HG02571 (cell line): ENCODE data around the gene SPG7.

ENCODE experiments used
- ATAC-seq: cut with Tn5 transposase; IDR thresholded peaks from one replicate; pipeline ENCODE4 v1.9.1; 2021; ENCODE audit warnings: mild to moderate bottlenecking, moderate library complexity; ENCODE audit not compliant: unreplicated experiment

The SPG7 gene

DNA sequence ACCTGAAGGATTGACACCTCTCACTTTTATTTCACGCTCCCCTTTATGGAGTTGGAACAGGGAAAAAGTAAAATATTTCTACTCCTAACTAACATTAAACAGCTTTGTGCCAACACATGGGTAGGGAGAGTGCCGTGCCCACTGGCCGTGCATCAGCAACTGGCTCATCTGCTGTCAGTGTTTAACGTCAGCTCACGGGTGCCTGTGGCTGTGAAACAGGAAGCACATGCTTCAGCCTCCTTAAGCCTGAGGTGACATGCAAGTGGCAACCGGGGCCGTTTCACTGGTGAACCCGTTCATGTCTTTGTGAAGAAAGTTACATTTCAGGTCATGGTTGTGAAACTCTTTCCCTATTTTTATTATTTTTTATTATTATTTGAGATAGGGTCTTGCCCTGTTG, 3.2 kb downstream of the SPG7 start:
- ATAC-seq = no peak

GRCh38 chr16:89512453-89512852, 4.2 kb downstream of the SPG7 start:
- no peak for ATAC-seq

DNA sequence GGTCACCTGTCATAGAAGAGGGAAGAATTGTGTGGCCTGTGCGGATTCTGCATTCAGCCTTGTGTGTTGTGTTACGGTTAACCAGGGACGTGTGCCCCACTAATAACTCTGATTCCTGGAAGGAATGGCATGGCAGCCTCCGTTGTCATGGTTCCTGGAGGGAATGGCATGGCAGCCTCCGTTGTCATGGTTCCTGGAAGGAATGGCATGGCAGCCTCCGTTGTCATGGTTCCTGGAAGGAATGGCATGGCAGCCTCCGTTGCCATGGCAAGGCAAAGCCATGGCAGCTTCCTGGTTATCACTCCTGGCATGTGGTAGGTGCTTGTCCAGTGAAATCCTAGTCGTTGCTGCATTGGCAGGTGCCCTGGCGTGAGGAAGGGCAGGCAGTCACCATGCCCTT, 8.9 kb downstream of the SPG7 start:
- no peak for ATAC-seq

GRCh38 chr16:89519881-89520280, 11.7 kb downstream of the SPG7 start:
- no peak for ATAC-seq

- no peak for ATAC-seq
Observed at GRCh38 chr16:89522287-89522686, 14.1 kb downstream of the SPG7 start.

- no peak for ATAC-seq
Observed at GRCh38 chr16:89523680-89524344, 15.6 kb downstream of the SPG7 start.

GRCh38 chr16:89525146-89525913, 17.1 kb downstream of the SPG7 start:
- ATAC-seq = no peak

GRCh38 chr16:89529097-89529496, 20.9 kb downstream of the SPG7 start:
- ATAC-seq = no peak

DNA sequence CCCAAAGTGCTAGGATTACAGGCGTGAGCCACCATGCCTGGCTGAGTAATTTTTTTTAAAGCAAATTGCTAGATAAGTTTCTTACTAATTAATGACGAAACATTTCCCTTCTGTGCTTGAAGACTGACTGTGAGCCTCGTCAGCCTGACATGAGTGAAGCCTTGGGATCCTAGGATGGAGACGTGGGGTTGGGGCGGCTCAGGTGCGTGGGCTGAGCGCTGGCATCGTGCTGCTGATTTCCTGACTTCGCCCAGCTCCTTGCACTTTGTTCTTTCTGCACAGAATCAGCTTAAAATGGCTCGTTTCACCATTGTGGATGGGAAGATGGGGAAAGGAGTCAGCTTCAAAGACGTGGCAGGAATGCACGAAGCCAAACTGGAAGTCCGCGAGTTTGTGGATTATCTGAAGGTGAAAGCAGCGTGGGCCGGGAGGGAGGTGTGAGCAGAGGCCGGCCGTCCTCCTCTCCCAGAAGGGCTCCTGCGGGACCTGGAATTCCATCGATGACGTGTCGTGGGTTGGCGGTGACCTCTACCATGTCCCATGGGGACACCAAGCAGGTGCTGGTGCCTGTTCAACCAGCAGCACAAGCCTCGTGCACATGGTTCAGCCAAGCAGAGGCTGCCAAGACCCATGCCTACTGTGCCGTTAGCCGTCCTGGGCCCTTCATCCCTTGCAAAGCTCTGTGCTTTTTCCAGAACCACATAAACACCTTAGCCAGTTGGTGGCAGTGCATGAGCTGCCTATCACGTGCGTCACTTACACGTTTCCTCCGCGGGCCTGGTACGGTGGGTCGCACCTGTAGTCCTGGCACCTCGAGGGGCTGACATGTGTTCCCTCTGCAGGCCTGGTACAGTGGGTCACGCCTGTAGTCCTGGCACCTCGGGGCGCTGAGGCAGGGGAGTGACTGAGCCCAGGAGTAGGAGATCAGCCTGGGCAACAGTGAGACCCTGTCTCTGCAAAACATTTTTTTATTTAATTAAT, 22.5 kb downstream of the SPG7 start:
- no peak for ATAC-seq

- ATAC-seq = no peak
Observed at GRCh38 chr16:89531821-89532526, 23.8 kb downstream of the SPG7 start.

GRCh38 chr16:89534252-89534756, 26.1 kb downstream of the SPG7 start:
- ATAC-seq = no peak

GRCh38 chr16:89536371-89536770, 28.2 kb downstream of the SPG7 start:
- ATAC-seq = no peak

DNA sequence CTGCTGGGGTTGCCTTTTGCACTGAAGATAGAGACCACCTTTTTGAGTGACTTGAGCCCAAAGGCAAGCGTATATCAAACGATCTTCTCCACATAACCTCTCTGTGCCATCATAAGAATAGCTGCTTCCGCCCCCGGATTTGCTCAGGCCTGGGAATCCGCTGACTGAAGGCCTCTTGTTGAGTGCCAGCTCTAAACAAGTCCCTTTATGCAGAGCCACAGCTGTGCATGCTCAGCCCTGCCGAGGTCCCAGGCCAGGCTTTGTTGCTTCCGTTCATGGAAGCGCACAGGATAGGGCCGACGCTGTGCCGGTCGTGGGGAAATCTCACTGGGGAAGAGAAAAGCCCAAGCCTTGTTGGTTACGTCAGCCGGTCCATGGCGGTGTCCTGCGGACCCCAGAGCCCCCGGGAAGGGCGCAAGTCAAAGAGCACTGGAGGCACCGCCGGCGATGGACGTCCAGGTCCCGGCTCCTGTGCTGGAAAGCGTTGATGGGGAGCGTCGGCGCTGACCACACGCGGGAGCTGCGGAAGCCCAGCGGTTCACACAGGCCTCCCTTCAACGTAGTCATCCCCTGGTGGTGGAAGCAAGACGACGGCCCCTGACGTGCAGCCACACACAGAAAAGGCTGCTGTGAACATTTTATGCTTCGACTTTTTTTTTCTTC, 28.8 kb downstream of the SPG7 start:
- no peak for ATAC-seq

DNA sequence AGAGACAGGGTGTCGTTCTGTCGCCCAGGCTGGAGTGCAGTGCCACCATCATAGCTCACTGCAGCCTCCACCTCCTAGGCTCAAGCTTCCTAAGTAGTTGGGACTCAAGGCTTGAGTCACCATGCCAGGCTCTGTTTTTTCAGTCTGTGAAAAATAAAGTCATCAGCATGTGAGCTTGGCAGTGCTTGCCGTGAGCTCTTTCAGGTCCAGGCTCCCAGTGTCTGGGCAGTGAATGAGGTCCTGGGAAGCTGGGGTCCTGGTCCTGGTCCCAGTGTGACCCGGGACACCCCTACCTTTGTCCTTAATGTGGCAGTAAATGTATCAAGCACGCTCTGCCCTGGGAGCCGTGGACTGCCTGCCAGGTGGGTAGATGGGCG, 29.3 kb downstream of the SPG7 start:
- no peak for ATAC-seq

DNA sequence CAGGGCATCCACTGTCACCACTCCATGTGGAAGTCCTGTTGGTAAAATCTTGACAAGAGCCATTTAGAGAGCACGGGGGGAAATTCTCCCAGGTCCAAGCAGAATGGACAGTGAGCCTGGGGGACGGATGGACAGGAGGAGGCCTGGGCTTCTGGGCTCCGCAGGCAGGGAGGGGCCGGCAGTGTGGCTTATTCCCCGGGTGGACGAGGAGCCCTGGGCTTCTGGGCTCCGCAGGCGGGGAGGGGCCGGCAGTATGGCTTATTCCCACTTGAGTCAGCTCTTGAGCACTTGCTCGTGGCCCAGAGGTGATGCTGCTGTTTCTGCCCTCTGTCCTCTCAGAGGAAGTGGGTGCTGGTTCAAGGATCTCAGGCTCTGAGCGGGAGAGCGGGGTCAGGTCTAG, 30.1 kb downstream of the SPG7 start:
- ATAC-seq = no peak

GRCh38 chr16:89540557-89540956, 32.4 kb downstream of the SPG7 start:
- ATAC-seq = no peak

DNA sequence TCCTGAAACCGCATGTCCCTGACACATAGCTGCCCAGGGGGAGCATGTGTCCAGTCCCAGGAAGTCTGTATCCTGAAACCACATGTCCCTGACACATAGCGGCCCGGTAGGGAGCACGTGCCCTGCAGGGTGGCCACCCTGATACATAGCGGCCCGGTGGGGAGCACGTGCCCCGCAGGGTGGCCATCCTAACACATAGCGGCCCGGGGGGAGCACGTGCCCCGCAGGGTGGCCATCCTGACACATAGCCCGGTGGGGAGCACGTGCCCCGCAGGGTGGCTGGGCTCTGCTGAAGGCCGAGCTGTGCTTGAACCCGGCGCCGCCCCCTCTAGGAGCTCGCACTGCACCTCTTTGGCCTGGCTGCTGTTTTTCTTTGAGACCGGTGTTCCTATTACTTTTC, 33.6 kb downstream of the SPG7 start:
- no peak for ATAC-seq

DNA sequence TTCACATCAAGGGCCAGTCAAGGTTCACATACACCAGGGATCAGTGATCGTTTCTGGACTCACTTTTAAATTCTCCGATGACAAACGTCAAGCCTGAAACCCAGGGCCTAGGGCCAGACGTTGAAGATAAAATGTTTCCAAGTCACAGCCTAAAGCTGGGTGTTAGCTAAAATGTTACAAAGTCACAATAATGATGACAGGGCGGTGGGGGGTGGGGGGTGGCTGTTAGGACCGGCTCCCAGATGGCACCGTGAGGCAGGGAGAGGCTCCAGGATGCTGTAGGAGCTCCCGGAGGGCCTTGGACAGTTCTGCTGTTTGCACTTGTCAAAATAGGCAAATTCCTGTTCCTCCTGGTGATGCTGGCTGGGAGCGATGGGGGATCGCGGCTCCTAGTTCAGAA, 35.9 kb downstream of the SPG7 start:
- ATAC-seq = no peak

GRCh38 chr16:89544713-89545043, 36.5 kb downstream of the SPG7 start:
- ATAC-seq = no peak
